Measurements from ENCODE around the gene KRT82. TPM values are rescaled to one million over a fixed set of nuclear protein-coding genes. Genes with fewer than 3 reads are reported as not detected.
A peak's percentile ranks its signal among the peaks of the same experiment; 100 is the strongest.

The KRT82 gene
- total and polyA plus RNA-seq, 2 of the 8 experiments (the other 6 are each of a cell fraction or from before 2014, with no cell fraction given) = not detected

DNA sequence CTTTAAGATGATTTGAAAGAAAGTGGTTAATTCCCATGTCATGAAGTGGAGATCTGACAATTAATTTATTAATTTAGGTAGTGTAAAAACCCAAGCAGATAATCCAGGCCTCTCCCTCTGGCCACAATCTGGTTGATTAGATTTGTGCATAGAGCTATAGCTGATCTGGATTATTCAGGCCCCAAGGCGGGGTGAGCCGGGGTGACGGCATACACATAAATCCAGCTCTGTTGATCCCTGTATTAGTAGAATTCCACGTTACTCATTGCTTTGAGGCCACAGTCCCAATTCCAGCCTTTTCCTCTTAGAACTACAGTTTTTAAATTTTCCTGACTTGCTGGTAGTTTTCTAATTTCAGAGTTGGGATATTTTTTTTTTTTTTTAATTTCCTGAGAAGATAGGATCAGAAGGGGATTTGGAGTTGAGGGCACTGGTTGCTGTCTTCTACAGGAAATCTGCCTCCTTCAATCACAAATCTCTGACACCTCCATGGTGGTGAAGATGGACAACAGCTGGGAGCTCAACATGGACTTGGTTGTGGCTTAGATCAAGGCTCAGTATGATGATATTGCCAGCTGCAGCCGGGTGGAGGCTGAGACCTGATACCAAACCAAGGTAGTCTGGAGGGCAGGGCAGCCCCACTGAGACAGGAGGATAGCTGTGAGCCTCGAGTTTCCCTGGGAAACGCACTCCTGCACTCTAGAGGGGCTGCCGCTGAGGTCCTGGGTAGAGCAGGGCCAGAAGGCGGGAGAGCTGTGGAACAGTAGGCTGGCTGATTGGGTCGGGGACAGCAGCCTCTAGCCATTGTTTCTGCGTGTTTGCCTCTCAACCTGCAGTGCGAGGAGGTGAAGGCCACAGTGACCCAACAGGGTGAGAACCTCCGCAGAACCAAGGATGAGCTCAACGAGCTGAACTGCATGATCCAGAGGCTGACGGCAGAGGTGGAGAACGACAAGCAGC lies 58.3 kb downstream of the KRT82 start:
- no peak overlapping the region for H2AK5ac ChIP-seq (ENCODE audit: low read depth, low read length)
- H3K27ac ChIP-seq (ENCODE audit: low read depth, low read length) = no peak overlapping the region
- H3K23ac ChIP-seq (ENCODE audit: insufficient read length) = no peak overlapping the region
- ChIA-PET CTCF (ENCODE audit: partially characterized antibody) (interaction anchor here (0.7 to 10.7 kb wide), 15 partner anchors 9 to 252 kb away, joined by 3 to 88 read pairs (median 3); no protein-coding TSS in a partner anchor), POLR2A (ENCODE audit: partially characterized antibody) (no interaction called here)
- H3K27me3 ChIP-seq (replicated peaks in 1 of 4; ENCODE audit: control insufficient read depth in 3 of 4, extremely low read depth in 1 of 4, insufficient read depth in 3 of 4, low read length in 3 of 4) = no peaks in the 10 kb centered on the region
- H4K91ac ChIP-seq (replicated peaks; ENCODE audit: insufficient read length, low read length) = no peak overlapping the region
- no peak overlapping the region for H3K56ac ChIP-seq (replicated peaks; ENCODE audit: insufficient read length, low read depth, low read length)
- no peaks in the 10 kb centered on the region for H3K79me2 ChIP-seq (ENCODE audit: control insufficient read depth in 1 of 2, insufficient read depth in 2 of 2, low read length in 2 of 2)
- H3K18ac ChIP-seq (ENCODE audit: extremely low read depth, low read length) = no peak overlapping the region
- no peak overlapping the region for H2BK20ac ChIP-seq (ENCODE audit: low read length)
- H3K79me1 ChIP-seq (ENCODE audit: low read depth, low read length) = no peaks in the 10 kb centered on the region
- 68% methylated on average over 16 of the region's 16 CpGs; no CpG with 5 or more reads in 1 of the 2 experiments for WGBS, 2 experiments (ENCODE audit: extremely low coverage in 1 of 2, insufficient coverage in 1 of 2, insufficient read length in 1 of 2, insufficient replicate concordance in 2 of 2, low coverage in 1 of 2, low lambda C conversion rate in 2 of 2, missing lambda C conversion rate in 1 of 2)
- H3K23me2 ChIP-seq (ENCODE audit: low read depth, low read length) = no peaks in the 10 kb centered on the region
- no peak overlapping the region for H3K4me2 ChIP-seq (ENCODE audit: insufficient read depth in 1 of 2, low read depth in 2 of 2, low read length in 2 of 2)
- DNase-seq (ENCODE audit: low read depth in 1 of 2, low spot score in 2 of 2) (no peak), FAIRE-seq (no peak)
- H2AFZ ChIP-seq (ENCODE audit: low read length) = no peak overlapping the region
- no peak overlapping the region for H2BK12ac ChIP-seq (ENCODE audit: low read depth, low read length)
- H4K20me1 ChIP-seq (replicated peaks in 1 of 2; ENCODE audit: control insufficient read depth in 1 of 2, insufficient read depth in 2 of 2, low read length in 2 of 2) = no peaks in the 10 kb centered on the region
- no peaks in the 10 kb centered on the region for H3K36me3 ChIP-seq (ENCODE audit: control insufficient read depth in 2 of 4, insufficient read depth in 4 of 4, low read length in 3 of 4)
- no peaks in the 10 kb centered on the region for H3K9me3 ChIP-seq (ENCODE audit: insufficient read depth in 2 of 2, low read depth in 1 of 2, low read length in 1 of 2)
- H3K9ac ChIP-seq (replicated peaks in 1 of 4; ENCODE audit: extremely low read depth in 1 of 4, low read depth in 3 of 4, low read length in 3 of 4) = no peak overlapping the region
- H2BK15ac ChIP-seq (ENCODE audit: low read length) = no peak overlapping the region
- no peak overlapping the region for H2BK120ac ChIP-seq (replicated peaks; ENCODE audit: low read depth, low read length)
- no peak overlapping the region for H3K4me3 ChIP-seq (ENCODE audit: extremely low read depth in 1 of 4, insufficient read depth in 2 of 4, low read depth in 3 of 4, low read length in 4 of 4)
- H3K4ac ChIP-seq (replicated peaks; ENCODE audit: insufficient read length, low read depth, low read length) = no peak overlapping the region
- H4K5ac ChIP-seq (ENCODE audit: insufficient read length, low read depth, low read length) = no peak overlapping the region
- no peak overlapping the region for H3K14ac ChIP-seq (ENCODE audit: insufficient read length)
- H3K4me1 ChIP-seq (replicated peaks in 1 of 4; ENCODE audit: control insufficient read depth in 3 of 4, insufficient read depth in 4 of 4, low read length in 3 of 4) = no peaks in the 10 kb centered on the region
- no peak overlapping the region for H2BK5ac ChIP-seq (ENCODE audit: low read depth, low read length)
- H4K8ac ChIP-seq (ENCODE audit: extremely low read depth, insufficient read depth, low read length) = peak overlapping the region; percentile 69; the same call in 1 of the 2 replicates
- TF ChIP-seq, protein P1, sequence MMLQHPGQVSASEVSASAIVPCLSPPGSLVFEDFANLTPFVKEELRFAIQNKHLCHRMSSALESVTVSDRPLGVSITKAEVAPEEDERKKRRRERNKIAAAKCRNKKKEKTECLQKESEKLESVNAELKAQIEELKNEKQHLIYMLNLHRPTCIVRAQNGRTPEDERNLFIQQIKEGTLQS (IDR thresholded peaks at IDR 0.05; ENCODE audit: insufficient read depth, low read depth, low read length) = no peak
- TF ChIP-seq HDAC6 (IDR thresholded peaks at IDR 0.05; ENCODE audit: low read depth, low read length) (no peak), CEBPB (IDR thresholded peaks at IDR 0.05; ENCODE audit: low read depth, low read length) (no peak), KDM4A (IDR thresholded peaks at IDR 0.05; ENCODE audit: low read depth, low read length, severe bottlenecking) (no peak), SIRT6 (IDR thresholded peaks at IDR 0.05; ENCODE audit: low read length) (no peak), EP300 (IDR thresholded peaks at IDR 0.05; ENCODE audit: borderline replicate concordance in 1 of 2, low read depth in 2 of 2, low read length in 2 of 2) (no peak), KDM1A (IDR thresholded peaks at IDR 0.05; ENCODE audit: borderline replicate concordance, low read length) (no peak), BRCA1 (IDR thresholded peaks at IDR 0.05; ENCODE audit: low read depth, low read length) (no peak)
- TF ChIP-seq, protein P2, sequence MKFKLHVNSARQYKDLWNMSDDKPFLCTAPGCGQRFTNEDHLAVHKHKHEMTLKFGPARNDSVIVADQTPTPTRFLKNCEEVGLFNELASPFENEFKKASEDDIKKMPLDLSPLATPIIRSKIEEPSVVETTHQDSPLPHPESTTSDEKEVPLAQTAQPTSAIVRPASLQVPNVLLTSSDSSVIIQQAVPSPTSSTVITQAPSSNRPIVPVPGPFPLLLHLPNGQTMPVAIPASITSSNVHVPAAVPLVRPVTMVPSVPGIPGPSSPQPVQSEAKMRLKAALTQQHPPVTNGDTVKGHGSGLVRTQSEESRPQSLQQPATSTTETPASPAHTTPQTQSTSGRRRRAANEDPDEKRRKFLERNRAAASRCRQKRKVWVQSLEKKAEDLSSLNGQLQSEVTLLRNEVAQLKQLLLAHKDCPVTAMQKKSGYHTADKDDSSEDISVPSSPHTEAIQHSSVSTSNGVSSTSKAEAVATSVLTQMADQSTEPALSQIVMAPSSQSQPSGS (IDR thresholded peaks at IDR 0.05; ENCODE audit: low read length) = no peak
